ENCODE data around the gene SPDYC. TPM values are rescaled to one million over a fixed set of nuclear protein-coding genes. Genes with fewer than 3 reads are reported as not detected.

Gene SPDYC
- total and polyA plus RNA-seq, 11 donors: not detected

DNA sequence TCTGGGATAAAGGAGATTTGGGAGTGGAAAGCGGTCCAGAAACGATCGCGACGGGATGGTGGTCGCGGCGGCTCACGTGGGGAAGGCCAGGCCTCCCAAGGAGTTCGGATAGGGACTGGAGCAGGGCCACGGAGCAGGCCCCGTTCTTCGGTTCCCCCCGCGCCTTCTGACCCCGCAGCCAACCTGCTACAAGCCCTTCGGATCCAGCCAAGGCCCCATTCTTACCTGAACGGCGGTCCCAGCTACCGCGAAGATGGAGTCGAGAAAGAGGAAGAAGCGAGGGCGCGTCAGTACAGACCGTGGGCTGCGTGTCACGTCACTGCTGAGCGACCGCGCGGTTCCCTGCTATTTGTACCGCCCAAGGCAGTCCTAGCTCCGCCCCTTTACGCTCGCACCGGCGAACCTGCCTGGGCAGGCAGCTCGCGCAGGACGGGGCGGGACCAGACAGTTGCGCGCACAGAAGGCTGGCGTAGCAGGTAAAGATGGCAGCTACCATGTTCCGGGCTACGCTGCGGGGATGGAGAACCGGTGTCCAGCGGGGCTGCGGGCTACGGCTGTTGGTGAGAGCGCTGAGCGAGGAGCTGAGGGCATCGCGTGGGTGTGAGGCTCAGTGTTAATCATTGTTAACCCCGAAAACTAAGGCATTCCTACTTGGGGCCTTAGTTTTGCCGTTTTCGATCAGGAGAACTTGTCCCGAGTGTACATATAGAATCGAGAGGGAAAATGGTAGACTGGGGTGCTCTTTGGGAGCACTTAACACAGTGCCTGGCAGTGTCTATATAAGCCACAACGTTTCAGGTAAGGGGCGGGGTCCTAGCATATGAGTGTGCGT, 48.0 kb upstream of the SPDYC start, which contains the start of the genes FAU and MRPL49:
Gene FAU, minus strand, starts transcription at position 270 of the 832 bp plus-strand sequence. CDS start 321 bp downstream, outside the sequence.
Gene MRPL49, plus strand, starts transcription at position 457 of the 832 bp plus-strand sequence. Its CDS starts 26 bp downstream, at position 483.
- Histone ChIP-seq H3K36me3 (peaks cover 0 to 66% (median 61%) of the 10 kb centered on the region in 9 donors), H3K9me3 (no peaks in the 10 kb centered on the region), H3K27me3 (no peaks in the 10 kb centered on the region), H3K27ac (peak within 1 kb of the TSS; percentile 13 to 96 (median 87)), H3K4me1 (peaks cover 0 to 36% (median 22%) of the 10 kb centered on the region in 12 donors), H3K4me3 (peak within 1 kb of the TSS; percentile 70 to 98 (median 84))
- TF ChIP-seq POLR2A (IDR thresholded peaks at IDR 0.05) (peak; percentile 58 to 93), CTCF (IDR thresholded peaks at IDR 0.05) (no peak)
- peak; percentile 89 to 95 (median 92) for ATAC-seq
- intact Hi-C loops (cut with DNase I): loop anchor here in 4 of 10 donors (1.0 to 10.0 kb wide), 5 partner anchors 25 to 197 kb away; partner anchors contain the start of genes CAPN1 (in 2 of the 4), CDCA5 (in 2 of the 4), ZFPL1 (in 2 of the 4) and PPP2R5B (in 1 of the 4)
- peak; percentile 98 to 99 (median 98) for DNase-seq
- WGBS, 4 donors: 0 to 1% (median 1%) methylated on average over 44 to 64 of the region's 64 CpGs

DNA sequence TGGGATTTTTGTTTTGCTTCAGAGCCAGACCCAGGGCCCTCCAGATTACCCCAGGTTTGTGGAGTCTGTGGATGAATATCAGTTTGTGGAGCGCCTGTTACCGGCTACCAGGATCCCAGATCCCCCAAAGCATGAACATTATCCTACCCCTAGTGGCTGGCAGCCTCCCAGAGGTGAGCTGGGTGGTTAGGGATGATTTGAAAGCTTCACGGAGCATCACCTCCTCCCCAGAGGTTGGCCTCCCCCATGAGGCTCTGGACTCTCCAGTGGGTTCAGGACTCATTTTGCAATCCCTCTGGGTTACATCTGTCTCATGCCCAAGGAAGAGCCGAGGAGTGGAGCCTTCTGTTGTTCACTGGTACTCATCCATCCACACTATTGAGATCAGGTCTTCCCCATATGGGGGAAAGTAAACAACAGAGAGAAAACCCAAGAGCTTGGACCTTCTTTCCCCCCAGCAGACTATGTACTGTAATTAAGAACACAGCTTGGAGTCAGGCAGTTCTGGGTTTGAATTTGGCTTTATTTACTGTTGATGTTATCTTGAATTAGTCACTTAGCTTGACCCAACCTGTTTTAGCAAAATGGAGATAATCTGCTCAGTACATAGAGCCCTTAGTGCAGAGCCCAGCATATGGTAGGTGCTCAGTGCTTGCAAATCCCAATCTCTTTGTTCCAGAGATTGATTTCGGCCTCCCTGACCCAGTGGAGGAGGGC, 45.4 kb upstream of the SPDYC start:
- TF ChIP-seq CTCF (IDR thresholded peaks at IDR 0.05) (no peak), POLR2A (IDR thresholded peaks at IDR 0.05) (no peak)
- WGBS, 4 donors: 86 to 93% (median 91%) methylated on average over 5 of the region's 5 CpGs
- no peak overlapping the region for H3K27ac ChIP-seq
- no peak for ATAC-seq
- no peaks in the 10 kb centered on the region for H3K27me3 ChIP-seq
- no peaks in the 10 kb centered on the region for H3K9me3 ChIP-seq
- no peak overlapping the region for H3K4me3 ChIP-seq
- peaks cover 0 to 29% (median 20%) of the 10 kb centered on the region in 12 donors for H3K4me1 ChIP-seq
- peaks cover 0 to 73% (median 69%) of the 10 kb centered on the region in 9 donors for H3K36me3 ChIP-seq
- intact Hi-C loops (cut with DNase I): loop anchor here in 3 of 10 donors (5.0 to 10.0 kb wide), 2 partner anchors 58 to 200 kb away; partner anchors contain the start of genes CAPN1 (in 2 of the 3) and PPP2R5B (in 1 of the 3)
- DNase-seq: no peak

DNA sequence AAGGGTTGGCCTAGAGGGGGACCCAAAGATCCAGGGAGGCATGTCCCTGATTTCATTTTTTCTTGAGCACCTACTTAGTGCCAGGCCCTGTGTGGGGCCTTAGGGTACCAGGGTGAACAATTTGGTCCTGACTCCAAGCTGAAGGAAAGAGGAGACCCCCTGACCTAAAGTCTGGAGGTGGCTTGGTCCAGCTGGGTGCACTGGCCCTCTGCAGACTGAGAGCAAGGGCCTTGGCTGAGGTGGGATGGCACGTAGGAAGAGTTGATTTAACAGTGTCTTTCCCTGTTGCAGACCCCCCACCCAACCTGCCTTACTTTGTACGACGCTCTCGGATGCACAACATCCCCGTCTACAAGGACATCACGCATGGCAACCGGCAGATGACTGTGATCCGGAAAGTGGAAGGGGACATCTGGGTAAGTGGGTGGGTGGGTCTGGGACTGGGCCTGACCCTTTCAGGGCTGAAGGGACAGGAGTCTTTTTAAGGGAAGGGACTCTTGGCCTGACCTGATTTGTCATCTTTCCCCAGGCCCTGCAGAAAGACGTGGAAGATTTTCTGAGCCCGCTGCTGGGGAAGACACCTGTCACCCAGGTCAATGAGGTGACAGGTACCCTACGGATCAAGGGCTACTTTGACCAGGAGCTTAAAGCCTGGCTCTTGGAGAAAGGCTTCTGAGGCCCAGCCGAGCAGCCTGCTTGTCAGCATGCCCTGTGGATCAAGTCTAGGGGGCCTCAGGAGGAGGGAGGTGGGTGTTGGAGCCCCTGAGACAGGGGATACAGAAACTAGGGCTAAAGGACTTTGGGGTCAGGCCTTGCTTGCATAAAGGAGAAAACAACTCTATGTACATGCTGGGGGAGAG, 44.6 kb upstream of the SPDYC start:
- H3K4me1 ChIP-seq: peaks cover 0 to 24% (median 19%) of the 10 kb centered on the region in 12 donors
- H3K9me3 ChIP-seq: no peaks in the 10 kb centered on the region
- H3K27me3 ChIP-seq: no peaks in the 10 kb centered on the region
- no peak overlapping the region for H3K27ac ChIP-seq
- WGBS, 4 donors: 88 to 93% (median 91%) methylated on average over 12 of the region's 12 CpGs
- intact Hi-C loops (cut with DNase I): loop anchor here in 1 of 10 donors (10.0 kb wide), 1 partner anchor 201 kb away; the partner anchor contains the start of gene PPP2R5B
- DNase-seq (no peak), ATAC-seq (no peak)
- TF ChIP-seq CTCF (IDR thresholded peaks at IDR 0.05) (no peak), POLR2A (IDR thresholded peaks at IDR 0.05) (no peak)
- H3K4me3 ChIP-seq: no peak overlapping the region
- H3K36me3 ChIP-seq: peaks cover 0 to 73% (median 69%) of the 10 kb centered on the region in 9 donors
